GM12878 (cell line): ENCODE results near the gene JPH4.

Experiments used
- EGR1 ChIP-seq, 2 experiments: IDR thresholded peaks; 1 replicate in 1 of 2; 2 replicates in 1 of 2; pipeline ENCODE4 v1.6.1; 2011 to 2012; ENCODE audit warnings: low read depth in 2 of 2, low read length in 2 of 2, borderline replicate concordance in 1 of 2, mild to moderate bottlenecking in 1 of 2, moderate library complexity in 1 of 2
- NRF1 ChIP-seq: conservative IDR thresholded peaks from 2 replicates; pipeline ENCODE4 v1.6.1; 2011; ENCODE audit warnings: mild to moderate bottlenecking, low read depth, low read length, improper control_type of control experiment
- POLR2A ChIP-seq: IDR thresholded peaks from 2 replicates; pipeline ENCODE4 v1.6.1; 2011; ENCODE audit warnings: low read depth, mild to moderate bottlenecking, low read length
- TF ChIP-seq, protein P1 (sequence below): IDR thresholded peaks from 2 replicates; pipeline ENCODE4 v1.6.1; 2012; ENCODE audit warnings: mild to moderate bottlenecking, low read depth, low read length

DNA sequence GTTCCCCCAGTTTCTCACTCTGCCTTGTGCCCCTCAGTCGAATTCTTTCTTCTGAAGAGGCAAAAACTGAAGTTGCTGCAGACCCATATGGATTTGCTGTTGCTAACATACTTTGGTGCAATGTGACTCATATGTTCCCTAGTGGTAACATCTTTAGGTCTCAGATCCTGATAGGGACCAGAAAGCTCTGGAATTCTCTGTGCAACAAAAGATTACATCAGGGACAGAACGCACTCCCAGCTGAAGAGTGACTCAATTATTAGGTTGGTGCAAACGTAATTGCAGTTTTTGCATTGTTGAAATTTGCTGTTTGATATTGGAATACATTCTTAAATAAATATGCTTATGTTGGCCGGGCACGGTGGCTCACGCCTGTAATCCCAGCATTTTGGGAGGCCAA is 49.4 kb upstream of the JPH4 start:
- no peak for TF ChIP-seq NRF1
- TF ChIP-seq POLR2A, result no peak
- TF ChIP-seq EGR1 (IDR thresholded peaks at IDR 0.05; ENCODE audit: borderline replicate concordance in 1 of 2, low read depth in 2 of 2, low read length in 2 of 2), result no peak
- TF ChIP-seq, protein P1, sequence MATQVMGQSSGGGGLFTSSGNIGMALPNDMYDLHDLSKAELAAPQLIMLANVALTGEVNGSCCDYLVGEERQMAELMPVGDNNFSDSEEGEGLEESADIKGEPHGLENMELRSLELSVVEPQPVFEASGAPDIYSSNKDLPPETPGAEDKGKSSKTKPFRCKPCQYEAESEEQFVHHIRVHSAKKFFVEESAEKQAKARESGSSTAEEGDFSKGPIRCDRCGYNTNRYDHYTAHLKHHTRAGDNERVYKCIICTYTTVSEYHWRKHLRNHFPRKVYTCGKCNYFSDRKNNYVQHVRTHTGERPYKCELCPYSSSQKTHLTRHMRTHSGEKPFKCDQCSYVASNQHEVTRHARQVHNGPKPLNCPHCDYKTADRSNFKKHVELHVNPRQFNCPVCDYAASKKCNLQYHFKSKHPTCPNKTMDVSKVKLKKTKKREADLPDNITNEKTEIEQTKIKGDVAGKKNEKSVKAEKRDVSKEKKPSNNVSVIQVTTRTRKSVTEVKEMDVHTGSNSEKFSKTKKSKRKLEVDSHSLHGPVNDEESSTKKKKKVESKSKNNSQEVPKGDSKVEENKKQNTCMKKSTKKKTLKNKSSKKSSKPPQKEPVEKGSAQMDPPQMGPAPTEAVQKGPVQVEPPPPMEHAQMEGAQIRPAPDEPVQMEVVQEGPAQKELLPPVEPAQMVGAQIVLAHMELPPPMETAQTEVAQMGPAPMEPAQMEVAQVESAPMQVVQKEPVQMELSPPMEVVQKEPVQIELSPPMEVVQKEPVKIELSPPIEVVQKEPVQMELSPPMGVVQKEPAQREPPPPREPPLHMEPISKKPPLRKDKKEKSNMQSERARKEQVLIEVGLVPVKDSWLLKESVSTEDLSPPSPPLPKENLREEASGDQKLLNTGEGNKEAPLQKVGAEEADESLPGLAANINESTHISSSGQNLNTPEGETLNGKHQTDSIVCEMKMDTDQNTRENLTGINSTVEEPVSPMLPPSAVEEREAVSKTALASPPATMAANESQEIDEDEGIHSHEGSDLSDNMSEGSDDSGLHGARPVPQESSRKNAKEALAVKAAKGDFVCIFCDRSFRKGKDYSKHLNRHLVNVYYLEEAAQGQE, result no peak
